ENCODE measurements around the gene GPHN.
A peak's percentile ranks its signal among the peaks of the same experiment; 100 is the strongest.
"Not testable (repeated sequence)": the region's sequence is repeated elsewhere in the genome, so short reads cannot be mapped to it uniquely, and the experiment has no call there.

The GPHN gene

DNA sequence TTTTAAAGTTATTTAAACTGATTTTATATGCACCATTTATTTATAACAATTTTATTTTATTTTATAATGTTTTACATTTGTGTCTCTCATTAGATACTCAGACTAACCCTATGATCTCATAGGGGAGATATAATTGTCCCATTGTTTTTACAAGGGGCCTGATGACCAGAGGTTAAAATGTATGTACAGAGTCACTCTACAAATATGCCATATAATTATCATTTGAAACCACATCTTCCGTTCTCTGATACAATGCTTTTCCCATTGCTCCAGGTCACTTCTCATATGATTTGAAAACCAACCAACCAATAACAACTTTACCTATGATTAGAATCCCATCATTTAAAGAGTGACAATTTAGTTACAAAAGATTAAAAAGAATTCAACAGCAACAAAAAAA lies 137.8 kb downstream of the GPHN start:
- peak; percentile 42 for FAIRE-seq

DNA sequence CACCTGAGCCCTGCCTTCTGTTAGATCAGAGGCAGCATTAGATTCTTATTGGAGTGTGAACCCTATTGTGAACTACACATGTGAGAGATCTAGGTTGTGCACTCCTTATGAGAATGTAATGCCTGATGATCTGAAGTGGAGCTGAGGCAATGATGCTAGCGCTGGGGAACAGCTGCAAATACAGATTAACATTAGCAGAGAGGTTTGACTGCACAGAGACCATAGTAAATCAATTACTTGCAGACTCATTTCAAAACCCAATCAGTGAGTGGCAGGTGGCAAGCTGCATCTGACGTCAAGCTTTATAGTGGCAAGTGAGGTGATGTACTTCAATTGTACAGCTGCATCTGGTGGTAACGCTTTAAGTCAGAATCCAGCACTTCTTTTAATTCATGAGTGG lies 141.6 kb downstream of the GPHN start:
- DNase-seq (ENCODE audit: extremely low spot score, insufficient read length, low read depth) (no peak), FAIRE-seq (peak; percentile 96)

More for the DNA sequence above, 137.8 kb downstream of the GPHN start:
- DNase-seq (ENCODE audit: extremely low spot score, insufficient read length, low read depth): no peak

DNA sequence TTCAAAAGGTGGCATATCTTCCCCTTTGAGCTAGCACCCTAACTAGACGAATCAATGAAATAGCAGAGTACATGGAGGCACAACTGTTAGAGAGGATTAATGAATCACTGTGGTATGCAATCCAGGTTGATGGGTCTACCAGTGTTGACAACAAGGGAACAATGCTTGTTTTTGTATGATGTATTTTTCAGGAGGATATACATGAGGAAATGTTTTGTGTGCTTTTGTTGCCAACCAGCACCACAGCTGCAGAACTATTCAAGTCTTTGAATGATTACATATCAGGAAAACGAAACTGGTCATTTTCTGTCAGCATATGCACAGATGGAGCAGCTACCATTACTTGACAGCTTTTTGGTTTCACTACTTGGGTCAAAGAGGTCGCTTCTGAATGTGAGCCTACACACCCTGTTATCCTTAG lies 142.6 kb downstream of the GPHN start:
- DNase-seq (ENCODE audit: extremely low spot score, insufficient read length, low read depth): no peak
- peak; percentile 78 for FAIRE-seq

DNA sequence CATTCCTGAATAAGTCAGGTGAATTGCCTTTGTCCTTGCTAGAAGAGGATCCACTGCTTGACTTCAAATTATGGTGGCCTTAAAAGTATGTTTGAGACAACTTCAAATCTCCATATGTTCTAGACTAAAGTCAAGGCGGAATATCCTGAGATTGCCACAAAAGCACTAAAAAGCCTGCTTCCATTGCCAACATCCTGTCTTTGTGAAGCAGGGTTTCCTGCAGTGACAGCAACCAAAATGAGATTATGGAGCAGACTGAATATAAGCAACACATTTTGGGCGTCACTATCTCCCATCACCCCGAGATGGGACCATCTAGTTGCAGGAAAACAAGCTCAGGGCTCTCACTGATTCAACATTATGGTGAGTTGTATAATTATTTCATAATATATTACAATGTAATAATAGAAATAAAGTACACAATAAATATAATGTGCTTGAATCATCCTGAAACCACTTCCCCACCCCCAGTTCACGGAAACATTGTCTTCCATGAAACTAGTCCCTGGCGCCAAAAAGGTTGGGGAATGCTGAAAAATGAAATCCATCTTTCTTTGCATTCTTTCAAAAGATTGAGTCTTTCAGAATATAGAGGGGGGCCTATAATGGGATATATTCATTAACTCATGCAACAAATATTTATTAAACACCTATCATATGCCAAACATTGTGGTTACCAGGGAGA lies 143.7 kb downstream of the GPHN start:
- no peak for DNase-seq (ENCODE audit: extremely low spot score, insufficient read length, low read depth)
- no peak for FAIRE-seq

DNA sequence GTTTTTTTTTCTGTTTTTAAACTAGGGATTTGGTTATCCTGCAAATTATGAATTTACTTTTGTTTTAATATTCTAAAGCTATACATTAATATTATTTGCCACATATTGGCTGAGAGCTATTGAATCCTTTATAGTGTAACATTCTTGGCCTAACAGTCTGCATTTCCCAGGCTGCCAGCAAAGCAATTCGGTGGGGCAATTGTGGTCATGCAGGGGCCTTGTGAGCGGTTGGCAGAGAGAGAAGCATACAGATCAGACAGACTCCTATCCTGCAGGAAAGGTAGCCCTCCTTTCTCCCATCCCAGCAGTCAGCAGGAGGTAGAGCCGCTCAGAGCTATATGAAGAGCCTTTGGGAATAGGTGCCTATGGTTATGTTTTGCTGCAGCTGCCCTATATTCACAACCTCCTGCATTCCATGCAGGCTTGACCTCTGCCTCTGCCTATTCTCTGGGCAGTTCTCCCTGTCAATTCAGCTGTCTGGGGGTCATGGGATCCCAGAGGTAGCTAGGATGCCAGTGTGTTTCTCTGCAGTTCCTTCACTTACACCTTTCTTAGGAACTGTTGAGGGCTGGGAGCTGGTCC lies 144.7 kb downstream of the GPHN start:
- DNase-seq (ENCODE audit: extremely low spot score, insufficient read length, low read depth) (no peak), FAIRE-seq (no peak)

DNA sequence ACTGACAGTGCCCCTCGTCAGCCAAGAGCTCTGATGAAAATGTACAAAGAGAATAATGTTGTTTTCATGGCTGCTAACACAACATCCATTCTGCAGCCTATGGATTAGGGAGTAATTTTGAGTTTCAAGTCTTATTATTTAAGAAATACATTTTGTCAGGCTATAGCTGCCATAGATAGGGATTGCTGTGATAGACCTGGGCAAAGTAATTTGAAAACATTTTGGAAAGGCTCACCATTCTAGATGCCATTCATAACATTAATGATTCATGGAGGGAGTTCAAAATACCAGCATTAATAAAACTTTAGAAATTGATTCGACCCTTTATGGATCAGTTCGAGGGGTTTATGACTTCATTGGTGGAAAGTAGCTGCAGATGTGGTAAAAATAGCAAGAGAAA lies 149.8 kb downstream of the GPHN start:
- DNase-seq (ENCODE audit: extremely low spot score, insufficient read length, low read depth) (no peak), FAIRE-seq (no peak)

DNA sequence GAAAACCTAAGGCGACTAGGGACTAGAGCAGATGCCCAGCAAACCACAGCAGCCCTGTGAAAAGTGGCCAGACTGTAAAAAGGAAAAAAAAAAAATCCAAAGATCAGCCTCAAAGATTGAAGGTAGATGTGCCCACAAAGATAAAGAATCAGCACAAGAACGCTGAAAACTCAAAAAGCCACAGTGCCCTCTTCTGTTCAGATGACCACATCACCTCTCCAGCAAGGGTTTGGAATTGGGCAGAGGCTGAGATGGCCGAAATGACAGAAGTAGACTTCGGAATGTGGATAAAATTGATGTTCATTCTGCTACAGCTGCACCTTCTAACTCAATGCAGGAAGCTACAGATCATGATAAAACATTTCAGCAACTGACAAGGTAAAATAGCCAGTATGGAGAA lies 154.4 kb downstream of the GPHN start:
- FAIRE-seq: no peak

DNA sequence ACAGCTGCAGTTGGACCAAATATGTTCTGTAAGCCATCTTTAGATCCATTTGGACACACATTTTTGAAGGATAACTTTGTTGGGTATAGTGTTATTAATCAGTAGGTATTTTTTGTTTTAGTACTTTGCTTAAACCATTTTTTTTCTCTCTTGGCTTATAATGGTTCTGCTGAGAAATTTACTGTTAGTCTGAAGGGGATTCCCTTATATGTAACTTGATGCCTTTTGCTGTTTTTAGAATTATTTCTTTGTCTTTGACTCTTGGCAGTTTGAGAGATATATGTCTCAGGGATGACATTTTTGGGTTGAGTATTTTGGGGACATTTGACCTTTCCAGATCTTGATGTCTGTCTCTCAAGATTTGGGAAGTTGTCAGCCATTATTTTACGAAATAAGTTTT lies 169.8 kb downstream of the GPHN start:
- FAIRE-seq: no peak

More for the DNA sequence above, 154.4 kb downstream of the GPHN start:
- no peak for DNase-seq (ENCODE audit: extremely low spot score, insufficient read length, low read depth)

DNA sequence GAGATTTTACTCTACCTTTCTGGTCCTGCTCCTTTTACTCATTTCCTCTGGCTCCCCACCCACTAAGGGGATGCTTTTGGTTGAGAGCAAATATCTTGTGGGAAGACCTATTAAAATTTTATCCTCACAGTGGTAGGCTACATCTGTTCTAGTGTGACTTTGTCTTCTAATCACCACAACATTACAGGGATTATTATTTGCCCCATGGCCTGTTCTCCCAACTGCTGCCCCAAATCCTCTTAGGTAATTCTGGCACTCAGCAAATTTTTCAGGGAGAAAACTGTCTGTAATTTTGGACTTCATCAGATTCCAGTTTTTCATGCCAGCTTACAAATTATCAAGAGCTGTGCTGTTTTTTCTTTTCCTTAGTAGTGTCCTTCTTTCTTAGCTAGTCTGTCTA lies 172.3 kb downstream of the GPHN start:
- DNase-seq (ENCODE audit: extremely low spot score, insufficient read length, low read depth) (no peak), FAIRE-seq (no peak)

More for the DNA sequence above, 169.8 kb downstream of the GPHN start:
- DNase-seq (ENCODE audit: extremely low spot score, insufficient read length, low read depth): no peak

DNA sequence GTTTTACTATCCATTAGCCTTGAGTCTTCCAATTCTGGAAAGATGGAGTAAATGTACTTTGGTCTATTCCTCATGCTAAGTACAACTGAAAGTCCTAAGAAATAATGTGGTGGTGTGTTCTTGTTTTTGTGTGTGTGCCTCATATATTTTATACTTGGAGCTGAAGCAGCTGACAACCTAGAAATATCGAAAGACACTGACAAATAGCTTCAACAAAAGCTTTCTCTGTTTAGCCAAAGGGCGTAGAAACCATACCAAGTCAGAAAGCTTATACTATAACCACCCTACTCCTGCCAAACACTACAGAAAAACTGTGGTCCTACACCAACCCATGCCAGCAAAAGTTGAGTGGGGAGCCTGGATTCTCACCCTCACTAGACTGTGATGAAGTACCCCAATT lies 188.4 kb downstream of the GPHN start:
- FAIRE-seq: no peak
- no peak for DNase-seq (ENCODE audit: extremely low spot score, insufficient read length, low read depth)

DNA sequence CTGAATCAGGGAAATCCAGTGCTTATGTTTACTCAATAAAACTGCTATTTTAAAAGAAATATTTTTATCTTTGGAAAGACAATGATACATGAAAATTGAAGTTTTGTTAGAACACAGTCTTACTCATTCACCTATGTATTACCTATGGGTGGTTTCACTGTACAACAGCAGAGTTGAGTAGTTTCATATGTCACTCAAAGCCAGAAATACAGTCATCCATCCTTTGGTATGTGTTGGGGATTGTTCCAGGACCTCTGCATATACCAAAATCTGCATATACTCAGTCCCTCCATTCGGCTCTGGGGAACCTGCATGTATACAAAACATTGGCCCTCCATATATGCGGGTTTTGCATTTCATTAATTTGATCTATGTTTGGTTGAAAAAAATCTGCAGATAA lies 190.6 kb downstream of the GPHN start:
- FAIRE-seq: no peak
- DNase-seq (ENCODE audit: extremely low spot score, insufficient read length, low read depth): no peak

DNA sequence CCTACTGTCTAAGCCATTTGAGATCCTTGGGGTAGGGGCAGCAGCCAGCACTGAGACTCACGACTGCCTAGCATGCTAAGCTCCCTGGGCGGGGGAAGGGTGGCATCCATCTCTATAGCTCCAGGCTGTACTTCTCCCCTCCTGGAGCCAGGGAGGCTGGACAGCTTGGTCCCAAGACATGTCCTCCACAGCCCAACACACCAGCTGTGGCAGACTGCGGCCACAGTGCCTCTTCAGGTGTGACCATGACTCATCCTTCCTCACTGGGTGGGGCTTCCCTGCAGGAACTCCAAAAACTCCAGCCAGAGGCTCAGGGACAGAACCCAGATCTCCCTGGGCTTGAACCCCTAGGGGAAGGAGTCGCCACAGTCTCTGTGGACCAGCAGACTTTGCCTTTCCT lies 193.9 kb downstream of the GPHN start:
- no peak for DNase-seq (ENCODE audit: extremely low spot score, insufficient read length, low read depth)
- FAIRE-seq: no peak

DNA sequence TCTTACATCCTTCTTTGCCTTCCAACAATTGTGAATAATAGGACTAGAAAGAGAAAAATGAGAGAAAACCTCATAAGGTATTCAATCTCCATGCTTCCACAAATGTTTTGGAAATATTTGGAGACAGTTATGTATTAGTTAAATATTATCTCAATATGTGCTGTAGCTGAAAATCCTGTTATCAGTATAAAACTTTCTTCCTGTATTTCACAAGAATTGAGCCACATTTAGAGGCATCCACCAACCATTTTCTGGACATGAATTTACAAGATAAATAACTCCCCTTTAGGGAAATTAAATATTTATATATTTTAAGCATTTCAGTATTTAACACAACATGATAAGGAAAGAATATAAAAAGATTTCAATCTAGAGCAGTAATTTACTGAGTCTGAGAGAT lies 200.3 kb downstream of the GPHN start:
- no peak for DNase-seq (ENCODE audit: extremely low spot score, insufficient read length, low read depth)
- no peak for FAIRE-seq

DNA sequence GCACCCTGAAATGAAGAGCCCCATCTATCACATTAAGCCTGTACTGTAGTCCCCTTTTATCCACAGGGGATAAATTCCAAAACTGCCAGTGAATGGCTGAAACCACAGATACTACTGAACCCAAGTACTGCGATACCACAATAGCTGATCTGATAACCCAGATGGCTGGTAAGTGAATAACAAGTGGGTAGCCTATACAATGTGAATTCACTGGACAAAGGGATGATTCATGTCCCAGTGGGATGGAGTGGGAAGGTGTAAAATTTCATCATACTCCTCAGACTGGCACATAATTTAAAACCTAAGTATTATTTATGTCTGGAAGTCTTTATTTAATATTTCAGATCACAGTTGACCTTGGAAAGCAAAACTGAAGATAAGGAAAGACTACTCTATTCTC lies 201.3 kb downstream of the GPHN start:
- FAIRE-seq (no peak), DNase-seq (ENCODE audit: extremely low spot score, insufficient read length, low read depth) (no peak)

DNA sequence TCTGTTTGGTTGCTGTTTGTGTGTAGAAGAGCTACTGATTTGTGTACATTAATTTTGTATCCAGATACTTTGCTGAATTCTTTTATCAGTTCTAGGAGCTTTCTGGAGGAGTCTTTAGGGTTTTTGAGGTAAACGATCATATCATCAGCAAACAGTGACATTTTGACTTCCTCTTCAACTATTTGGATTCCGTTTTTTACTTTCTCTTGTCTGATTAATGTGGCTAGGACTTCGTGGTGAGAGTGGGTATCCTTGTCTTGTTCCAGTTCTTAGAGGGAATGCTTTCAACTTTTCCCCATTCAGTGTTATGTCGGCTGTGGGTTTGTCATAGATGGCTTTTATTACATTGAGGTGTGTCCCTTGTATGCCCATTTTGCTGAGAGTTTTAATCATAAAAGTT lies 206.3 kb downstream of the GPHN start:
- not testable (repeated sequence) for FAIRE-seq; DNase-seq (ENCODE audit: extremely low spot score, insufficient read length, low read depth)

DNA sequence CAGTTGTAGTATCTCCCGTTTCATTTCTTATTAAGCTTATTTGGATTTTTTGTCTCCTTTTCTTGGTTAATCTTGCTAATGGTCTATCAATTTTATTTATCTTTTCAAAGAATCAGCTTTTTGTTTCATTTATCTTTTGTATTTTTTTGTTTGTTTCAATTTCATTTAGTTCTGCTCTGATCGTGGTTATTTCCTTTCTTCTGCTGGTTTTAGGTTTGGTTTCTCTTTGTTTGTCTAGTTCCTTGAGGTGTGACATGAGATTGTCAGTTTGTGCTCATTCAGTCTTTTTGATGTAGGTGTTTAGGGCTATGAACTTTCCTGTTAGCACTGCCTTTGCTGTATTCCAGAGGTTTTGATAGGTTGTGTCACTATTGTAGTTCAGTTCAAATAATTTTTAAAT lies 207.4 kb downstream of the GPHN start:
- peak; percentile 21 for FAIRE-seq
- not testable (repeated sequence) for DNase-seq (ENCODE audit: extremely low spot score, insufficient read length, low read depth)

DNA sequence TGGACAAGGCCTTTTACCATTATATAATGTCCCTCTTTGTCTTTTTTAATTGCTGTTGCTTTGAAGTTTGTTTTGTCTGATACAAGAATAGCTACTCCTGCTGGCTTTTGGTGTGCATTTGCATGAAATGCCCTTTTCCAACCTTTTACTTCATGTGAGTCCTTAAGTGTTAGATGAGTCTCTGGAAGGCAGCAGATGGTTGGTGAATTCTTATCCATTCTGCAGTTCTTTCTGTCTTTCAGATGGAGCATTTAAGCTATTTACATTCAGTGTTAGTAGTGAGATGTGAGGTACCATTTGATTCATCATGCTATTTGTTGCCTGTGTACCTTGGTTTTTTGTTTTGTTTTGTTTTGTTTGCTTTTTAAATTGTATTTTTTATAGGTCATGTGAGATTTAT lies 208.3 kb downstream of the GPHN start:
- DNase-seq (ENCODE audit: extremely low spot score, insufficient read length, low read depth): no peak
- FAIRE-seq: no peak

DNA sequence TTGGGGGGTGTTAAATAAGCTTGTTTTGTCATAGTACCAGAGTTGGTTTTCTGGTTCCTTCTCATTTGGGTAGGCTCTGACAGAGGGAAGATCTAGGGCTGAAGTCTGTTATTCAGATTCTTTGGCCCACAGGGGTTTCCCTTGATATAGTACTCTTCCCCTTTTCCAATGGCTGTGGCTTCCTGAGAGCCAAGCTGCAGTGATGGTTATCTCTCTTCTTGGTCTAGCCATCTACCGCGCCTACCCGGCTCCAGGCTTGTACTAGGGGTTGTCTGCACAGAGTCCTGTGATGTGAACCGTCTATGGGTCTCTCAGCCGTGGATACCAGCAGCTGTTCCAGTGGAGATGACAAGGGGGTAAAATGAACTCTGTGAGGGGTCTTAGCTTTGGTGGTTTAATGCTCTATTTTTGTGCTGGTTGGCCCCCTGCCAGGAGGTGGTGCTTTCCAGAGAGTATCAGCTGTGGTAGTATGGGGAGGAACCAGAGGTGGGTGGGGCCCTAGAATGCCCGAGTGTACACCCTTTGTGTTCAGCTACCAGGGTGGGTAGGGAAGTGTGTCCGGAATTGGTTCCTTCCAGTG lies 209.7 kb downstream of the GPHN start:
- no peak for DNase-seq (ENCODE audit: extremely low spot score, insufficient read length, low read depth)
- FAIRE-seq: no peak

DNA sequence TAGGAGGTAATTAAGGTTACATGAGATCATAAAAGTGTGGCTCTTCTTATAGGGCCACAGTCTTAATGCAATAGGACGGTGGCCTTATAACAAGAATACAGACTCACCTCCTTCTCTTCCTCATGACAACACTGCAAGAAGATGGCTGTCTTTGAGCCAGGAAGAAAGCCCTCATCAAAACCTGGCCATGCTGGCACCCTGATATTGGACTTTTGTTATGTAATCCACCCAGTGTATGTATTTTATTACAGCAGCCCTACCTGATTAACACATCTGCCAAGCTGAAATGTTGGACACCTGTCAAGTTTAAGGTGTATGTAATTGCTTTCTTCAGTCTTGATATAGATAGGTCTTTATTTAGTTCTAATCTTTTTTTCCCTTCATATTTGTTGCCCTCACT lies 217.0 kb downstream of the GPHN start:
- peak; percentile 44 for FAIRE-seq
- DNase-seq (ENCODE audit: extremely low spot score, insufficient read length, low read depth): no peak

DNA sequence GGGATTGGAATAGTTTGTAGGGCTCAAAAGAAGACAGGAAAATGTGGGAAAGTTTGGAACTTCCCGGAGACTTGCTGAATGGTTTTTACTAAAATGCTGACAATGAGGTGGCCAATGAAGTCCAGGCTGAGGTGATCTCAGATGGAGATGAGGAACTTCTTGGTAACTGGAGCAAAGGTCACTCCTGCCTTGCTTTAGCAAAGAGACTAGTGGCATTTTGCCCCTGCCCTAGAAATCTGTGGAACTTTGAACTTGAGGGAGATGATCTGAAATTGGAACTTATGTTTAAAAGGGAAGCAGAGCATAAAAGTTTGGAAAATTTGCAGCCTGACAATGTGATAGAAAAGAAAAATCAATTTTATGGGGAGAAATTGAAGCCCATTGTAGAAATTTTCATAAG lies 223.4 kb downstream of the GPHN start:
- FAIRE-seq; DNase-seq (ENCODE audit: extremely low spot score, insufficient read length, low read depth): not testable (repeated sequence)

DNA sequence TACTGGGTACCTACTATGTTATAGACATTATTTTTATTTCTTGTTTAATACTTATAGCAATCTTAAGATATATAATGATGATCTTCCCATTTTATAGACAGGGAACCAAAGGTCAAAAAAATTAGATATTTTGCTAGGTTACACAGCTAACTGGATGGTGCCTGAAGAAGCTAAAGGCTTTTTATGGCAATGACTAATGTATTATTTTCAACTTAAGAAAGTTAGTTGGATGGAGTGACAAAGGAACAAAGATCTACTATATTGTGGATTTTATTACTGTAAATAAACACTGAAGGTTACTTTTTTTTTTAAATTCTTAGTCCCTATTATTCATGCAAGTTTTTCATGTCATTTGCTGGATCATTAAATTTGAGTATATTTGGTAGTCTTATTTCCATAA lies 227.9 kb downstream of the GPHN start:
- FAIRE-seq (no peak), DNase-seq (ENCODE audit: extremely low spot score, insufficient read length, low read depth) (no peak)

DNA sequence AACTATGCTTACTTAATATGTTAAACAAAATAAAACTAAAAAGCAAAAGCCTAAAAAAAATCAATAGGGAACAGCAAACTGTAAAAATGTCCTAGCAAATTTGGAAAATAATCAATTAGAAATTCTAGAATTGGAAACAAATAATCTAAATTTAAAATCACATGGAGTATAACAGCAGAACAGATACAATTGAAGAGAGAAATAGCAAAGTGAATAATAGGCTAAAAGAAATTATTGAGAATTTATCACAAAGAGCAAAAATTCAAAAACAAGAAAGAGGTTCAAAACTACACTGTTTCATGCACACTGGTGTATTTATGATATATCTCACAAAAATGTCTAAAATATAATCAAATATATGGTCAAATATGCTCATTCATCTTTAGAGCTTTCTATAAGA lies 231.9 kb downstream of the GPHN start:
- FAIRE-seq (no peak), DNase-seq (ENCODE audit: extremely low spot score, insufficient read length, low read depth) (no peak)

Measured in GM18507 (cell line).